RCC 7860 (cell line): ENCODE data around the gene BTRC.
A peak's percentile ranks its signal among the peaks of the same experiment; 100 is the strongest.

Experiments
- DNase-seq: peaks from one replicate; pipeline ENCODE4 v3.0.0-alpha.2; 2015; ENCODE audit warnings: low spot score
- FAIRE-seq: peaks from 2 replicates; lab custom pipeline; 2012; peaks lifted over from hg19 to GRCh38; lab: Jason Lieb, UNC

The BTRC gene

GRCh38 chr10:101512738-101513137, 158.8 kb downstream of the BTRC start:
- no peak for FAIRE-seq
- no peak for DNase-seq

GRCh38 chr10:101513733-101514132, 159.8 kb downstream of the BTRC start:
- FAIRE-seq (no peak), DNase-seq (no peak)

GRCh38 chr10:101525848-101526247, 171.9 kb downstream of the BTRC start:
- DNase-seq (no peak), FAIRE-seq (no peak)

GRCh38 chr10:101529207-101529606, 175.2 kb downstream of the BTRC start:
- DNase-seq (no peak), FAIRE-seq (no peak)

- no peak for FAIRE-seq
Observed at GRCh38 chr10:101529725-101530553, 176.0 kb downstream of the BTRC start.

GRCh38 chr10:101535949-101536348, 182.0 kb downstream of the BTRC start:
- DNase-seq = no peak
- FAIRE-seq = no peak

More at GRCh38 chr10:101529725-101530553, 176.0 kb downstream of the BTRC start:
- DNase-seq = no peak

- FAIRE-seq = peak; percentile 59
- DNase-seq = peak; percentile 13
Observed at GRCh38 chr10:101536800-101537199, 182.8 kb downstream of the BTRC start.

- FAIRE-seq (no peak), DNase-seq (no peak)
Observed at GRCh38 chr10:101538446-101538845, 184.5 kb downstream of the BTRC start.

GRCh38 chr10:101545898-101546297, 191.9 kb downstream of the BTRC start:
- no peak for FAIRE-seq

GRCh38 chr10:101550965-101551364, 197.0 kb downstream of the BTRC start:
- FAIRE-seq (no peak), DNase-seq (no peak)

More at GRCh38 chr10:101545898-101546297, 191.9 kb downstream of the BTRC start:
- DNase-seq = no peak

GRCh38 chr10:101552442-101552841, 198.5 kb downstream of the BTRC start:
- FAIRE-seq = no peak
- no peak for DNase-seq

- FAIRE-seq (no peak), DNase-seq (no peak)
Observed at GRCh38 chr10:101557541-101557940, 203.6 kb downstream of the BTRC start.

GRCh38 chr10:101558204-101558603, 204.2 kb downstream of the BTRC start:
- DNase-seq (no peak), FAIRE-seq (no peak)

GRCh38 chr10:101558671-101559595, 205.0 kb downstream of the BTRC start:
- FAIRE-seq (no peak), DNase-seq (no peak)

GRCh38 chr10:101559596-101560297, 205.8 kb downstream of the BTRC start:
- DNase-seq (no peak), FAIRE-seq (no peak)

- DNase-seq (no peak), FAIRE-seq (no peak)
Observed at GRCh38 chr10:101560298-101561067, 206.5 kb downstream of the BTRC start.

- FAIRE-seq = no peak
- no peak for DNase-seq
Observed at GRCh38 chr10:101561068-101561915, 207.3 kb downstream of the BTRC start.

GRCh38 chr10:101562231-101562630, 208.3 kb downstream of the BTRC start:
- no peak for DNase-seq
- FAIRE-seq = no peak

GRCh38 chr10:101563007-101563406, 209.0 kb downstream of the BTRC start:
- no peak for FAIRE-seq
- no peak for DNase-seq
